AG04450 (cell line): ENCODE results near the gene MAP7D3. TPM values are rescaled to one million over a fixed set of nuclear protein-coding genes. Genes with fewer than 3 reads are reported as not detected.

Source experiments
- CTCF ChIA-PET: fragments of 300-600, 350-600 bp; formaldehyde crosslinking; extraction: SDS; loops from one replicate; lab custom pipeline; 2022; ENCODE audit warnings: antibody characterized with exemption, inconsistent platforms; lab: Charles Lee
- POLR2A ChIA-PET: fragments of 350-600 bp; formaldehyde crosslinking; extraction: SDS; loops from one replicate; lab custom pipeline; 2021; ENCODE audit warnings: antibody characterized with exemption, inconsistent platforms; lab: Yijun Ruan, JAX
- DNase-seq: peaks from one replicate; pipeline ENCODE4 v3.0.0-alpha.2; 2011; ENCODE audit warnings: low read depth, low spot score
- H3K27ac ChIP-seq: one replicate; pipeline ENCODE4 v1.5.1; 2012; ENCODE audit warnings: low read depth, low read length, control low read depth
- H3K27me3 ChIP-seq: one replicate; pipeline ENCODE4 v1.6.0; 2012; ENCODE audit warnings: low read length; ENCODE audit not compliant: control insufficient read depth, insufficient read depth
- H3K4me3 ChIP-seq: 2 replicates; pipeline ENCODE4 v1.5.1; 2011; ENCODE audit warnings: mild to moderate bottlenecking, low read depth, low read length, control low read depth
- H3K9me3 ChIP-seq: 2 replicates; pipeline ENCODE4 v1.5.1; 2012; ENCODE audit warnings: low read length; ENCODE audit not compliant: control insufficient read depth, insufficient read depth
- CTCF ChIP-seq: IDR thresholded peaks from 2 replicates; pipeline ENCODE4 v1.5.1; 2011; ENCODE audit warnings: low read depth, low read length, control low read depth, inconsistent platforms
- polyA plus RNA-seq: library from polyadenylated mRNA; depleted of rRNA; stranded (reverse); fragments of >200 nt; gene quantifications from 2 replicates; pipeline ENCODE4 v1.2.3, GENCODE V29; 2011

The MAP7D3 gene
- polyA plus RNA-seq, 1 experiment, result 16.6 TPM

GRCh38 chrX:136206916-136207315, 44.3 kb downstream of the MAP7D3 start:
- ChIA-PET POLR2A (no interaction called here), CTCF (interaction anchor here (5.3 kb wide), 1 partner anchor 177 kb away, joined by 105 read pairs; no protein-coding TSS in a partner anchor)
- no peak overlapping the region for H3K4me3 ChIP-seq

GRCh38 chrX:136205882-136206380, 45.3 kb downstream of the MAP7D3 start:
- Histone ChIP-seq H3K9me3 (no peaks in the 10 kb centered on the region), H3K27me3 (no peaks in the 10 kb centered on the region), H3K27ac (no peak overlapping the region), H3K4me3 (no peak overlapping the region)
- ChIA-PET CTCF (interaction anchor here (0.9 to 5.3 kb wide), 4 partner anchors 9 to 178 kb away, joined by 3 to 105 read pairs (median 14); no protein-coding TSS in a partner anchor), POLR2A (no interaction called here)
- no peak for TF ChIP-seq CTCF
- DNase-seq, result no peak

More at GRCh38 chrX:136206916-136207315, 44.3 kb downstream of the MAP7D3 start:
- Histone ChIP-seq H3K27me3 (no peaks in the 10 kb centered on the region), H3K27ac (no peak overlapping the region), H3K9me3 (no peaks in the 10 kb centered on the region)
- no peak for DNase-seq
- no peak for TF ChIP-seq CTCF

- CTCF ChIA-PET, result interaction anchor here (1.3 to 5.0 kb wide), 2 partner anchors 42 to 176 kb away, joined by 3 to 26 read pairs; no protein-coding TSS in a partner anchor
- no peak overlapping the region for H3K27ac ChIP-seq
- no peak overlapping the region for H3K4me3 ChIP-seq
- no peak for TF ChIP-seq CTCF
- no peaks in the 10 kb centered on the region for H3K27me3 ChIP-seq
- no peaks in the 10 kb centered on the region for H3K9me3 ChIP-seq
- DNase-seq, result no peak
- POLR2A ChIA-PET, result no interaction called here
Observed at GRCh38 chrX:136204571-136204970, 46.6 kb downstream of the MAP7D3 start.

GRCh38 chrX:136203951-136204350, 47.2 kb downstream of the MAP7D3 start:
- Histone ChIP-seq H3K27me3 (no peaks in the 10 kb centered on the region), H3K4me3 (no peak overlapping the region), H3K9me3 (no peaks in the 10 kb centered on the region), H3K27ac (no peak overlapping the region)
- ChIA-PET CTCF (interaction anchor here (5.0 kb wide), 1 partner anchor 176 kb away, joined by 26 read pairs; no protein-coding TSS in a partner anchor), POLR2A (no interaction called here)
- no peak for TF ChIP-seq CTCF
- DNase-seq, result no peak

GRCh38 chrX:136203438-136203837, 47.8 kb downstream of the MAP7D3 start:
- no peak for DNase-seq
- CTCF ChIA-PET, result interaction anchor here (5.0 kb wide), 1 partner anchor 175 kb away, joined by 26 read pairs; no protein-coding TSS in a partner anchor
- TF ChIP-seq CTCF, result no peak
- POLR2A ChIA-PET, result no interaction called here
- H3K27me3 ChIP-seq, result no peaks in the 10 kb centered on the region
- no peak overlapping the region for H3K4me3 ChIP-seq
- H3K9me3 ChIP-seq, result no peaks in the 10 kb centered on the region
- no peak overlapping the region for H3K27ac ChIP-seq
